Uterus (tissue), 4 donors: Measurements from ENCODE around the gene NSD1. TPM values are rescaled to one million over a fixed set of nuclear protein-coding genes. Genes with fewer than 3 reads are reported as not detected.

Experiments used
- DNase-seq, 2 donors: peaks; one replicate each; pipeline ENCODE4 v3.0.0-alpha.2; 2019 to 2020
- H3K27ac ChIP-seq, 2 donors: fragments of 200-600 bp; sonication (generic); 1 replicate in 1 of 2; 2 replicates in 1 of 2; pipeline ENCODE4 v1.5.1; 2016 to 2018
- H3K27me3 ChIP-seq, 2 donors: fragments of 200-600 bp; sonication (generic); one replicate each; pipeline ENCODE4 v1.5.1; 2018 to 2019; ENCODE audit warnings: control low read depth in 1 of 2
- H3K36me3 ChIP-seq, 2 donors: fragments of 200-600 bp; sonication (generic); one replicate each; pipeline ENCODE4 v1.5.1; 2019; ENCODE audit warnings: control low read depth in 1 of 2
- H3K4me1 ChIP-seq, 2 donors: fragments of 200-600 bp; sonication (generic); one replicate each; pipeline ENCODE4 v1.5.1; 2018 to 2019; ENCODE audit warnings: control low read depth in 1 of 2
- H3K4me3 ChIP-seq, 2 donors: fragments of 200-600 bp; sonication (generic); 1 replicate in 1 of 2; 2 replicates in 1 of 2; pipeline ENCODE4 v1.5.1; 2018 to 2019; ENCODE audit warnings: mild to moderate bottlenecking in 1 of 2
- H3K9me3 ChIP-seq, 2 donors: fragments of 200-600 bp; sonication (generic); one replicate each; pipeline ENCODE4 v1.5.1; 2019; ENCODE audit warnings: control low read depth in 1 of 2
- CTCF ChIP-seq, 4 experiments: fragments of 200-600 bp in 2 of 4; fragments of 450-650 bp in 2 of 4; sonication (generic) in 2 of 4; IDR thresholded peaks; one replicate each; pipeline ENCODE4 v1.5.1; 2016 to 2019; ENCODE audit warnings: antibody characterized with exemption in 4 of 4, mild to moderate bottlenecking in 2 of 4, moderate library complexity in 1 of 4
- POLR2A ChIP-seq, 2 donors: fragments of 450-650 bp; IDR thresholded peaks; one replicate each; pipeline ENCODE4 v1.6.1; 2016; ENCODE audit warnings: antibody characterized with exemption in 2 of 2, mild to moderate bottlenecking in 1 of 2, moderate library complexity in 1 of 2
- intact Hi-C: fragments of 100-400 bp; cut with DNase I; formaldehyde crosslinking; loops from one replicate; pipeline ENCODE4 v1.15.1; 2023; ENCODE audit warnings: low total_unique reads
- total RNA-seq, 4 donors: library from RNA; depleted of rRNA in 3 of 4; stranded (reverse); fragments of >200 nt in 3 of 4; gene quantifications; one replicate each; pipeline versions ENCODE4 v1.1.0 to v1.2.4, GENCODE V29; 2014 to 2023
- donor health status: DM: yes; HTN: yes; CAD: no.

Gene NSD1
- total RNA-seq, 4 donors from 2014 or later = 24.1 to 132 (median 64.6) TPM

- Histone ChIP-seq H3K9me3 (no peaks in the 10 kb centered on the region), H3K27me3 (no peaks in the 10 kb centered on the region), H3K4me3 (no peak overlapping the region), H3K27ac (no peak overlapping the region), H3K4me1 (no peaks in the 10 kb centered on the region), H3K36me3 (no peaks in the 10 kb centered on the region)
- DNase-seq = no peak
- intact Hi-C loops = no loop called here
- TF ChIP-seq CTCF (IDR thresholded peaks at IDR 0.05) (no peak), POLR2A (IDR thresholded peaks at IDR 0.05) (no peak)
These were observed 101.3 kb downstream of the NSD1 start for GRCh38 chr5:177234841-177235240.

GRCh38 chr5:177241768-177242167, 108.2 kb downstream of the NSD1 start:
- TF ChIP-seq CTCF (IDR thresholded peaks at IDR 0.05) = no peak
- TF ChIP-seq POLR2A (IDR thresholded peaks at IDR 0.05) = no peak
- intact Hi-C loops = no loop called here
- Histone ChIP-seq H3K27ac (no peak overlapping the region), H3K4me3 (no peak overlapping the region), H3K36me3 (no peaks in the 10 kb centered on the region), H3K27me3 (no peaks in the 10 kb centered on the region), H3K4me1 (no peaks in the 10 kb centered on the region), H3K9me3 (no peaks in the 10 kb centered on the region)
- no peak for DNase-seq

- intact Hi-C loops = no loop called here
- Histone ChIP-seq H3K4me1 (no peaks in the 10 kb centered on the region), H3K27ac (no peak overlapping the region), H3K4me3 (no peak overlapping the region), H3K27me3 (no peaks in the 10 kb centered on the region), H3K9me3 (no peaks in the 10 kb centered on the region), H3K36me3 (no peaks in the 10 kb centered on the region)
- no peak for DNase-seq
- TF ChIP-seq CTCF (IDR thresholded peaks at IDR 0.05) = no peak
- TF ChIP-seq POLR2A (IDR thresholded peaks at IDR 0.05) = no peak
These were observed 108.7 kb downstream of the NSD1 start for GRCh38 chr5:177242304-177242703.

GRCh38 chr5:177249761-177250537, 116.4 kb downstream of the NSD1 start:
- no peaks in the 10 kb centered on the region for H3K4me1 ChIP-seq
- intact Hi-C loops = no loop called here
- H3K36me3 ChIP-seq = no peaks in the 10 kb centered on the region
- H3K4me3 ChIP-seq = no peak overlapping the region
- no peak for DNase-seq
- no peaks in the 10 kb centered on the region for H3K9me3 ChIP-seq
- no peaks in the 10 kb centered on the region for H3K27me3 ChIP-seq
- no peak for TF ChIP-seq POLR2A (IDR thresholded peaks at IDR 0.05)
- no peak for TF ChIP-seq CTCF (IDR thresholded peaks at IDR 0.05)
- H3K27ac ChIP-seq = no peak overlapping the region

GRCh38 chr5:177253252-177253651, 119.7 kb downstream of the NSD1 start:
- intact Hi-C loops = no loop called here
- Histone ChIP-seq H3K27ac (no peak overlapping the region), H3K36me3 (no peaks in the 10 kb centered on the region), H3K4me3 (no peak overlapping the region), H3K27me3 (no peaks in the 10 kb centered on the region), H3K4me1 (no peaks in the 10 kb centered on the region), H3K9me3 (no peaks in the 10 kb centered on the region)
- TF ChIP-seq POLR2A (IDR thresholded peaks at IDR 0.05) (no peak), CTCF (IDR thresholded peaks at IDR 0.05) (no peak)
- no peak for DNase-seq
